ENCODE measurements around the gene PEX11G. TPM values are rescaled to one million over a fixed set of nuclear protein-coding genes. Genes with fewer than 3 reads are reported as not detected.

Gene PEX11G
- polyA plus RNA-seq, 1 experiment, result 3.8 TPM

GRCh38 chr19:7476241-7476640, 12.6 kb downstream of the PEX11G start:
- CTCF ChIA-PET, result no interaction called here
- DNase-seq (ENCODE audit: low read depth), result no peak
- TF ChIP-seq CTCF (IDR thresholded peaks at IDR 0.05; ENCODE audit: insufficient read depth, low read depth, low read length), result no peak
- POLR2A ChIA-PET, result no interaction called here
- H3K4me3 ChIP-seq (ENCODE audit: low read depth, low read length), result no peak overlapping the region
- peaks cover 3% of the 10 kb centered on the region; the same call in 1 of the 2 replicates for H3K36me3 ChIP-seq (ENCODE audit: control insufficient read depth, insufficient read depth, low read length)
- no peaks in the 10 kb centered on the region for H3K27me3 ChIP-seq (ENCODE audit: control insufficient read depth, insufficient read depth, low read length)

- POLR2A ChIA-PET, result no interaction called here
- DNase-seq (ENCODE audit: low read depth), result no peak
- CTCF ChIA-PET, result no interaction called here
- TF ChIP-seq CTCF (IDR thresholded peaks at IDR 0.05; ENCODE audit: insufficient read depth, low read depth, low read length), result no peak
- Histone ChIP-seq H3K4me3 (ENCODE audit: low read depth, low read length) (no peak overlapping the region), H3K36me3 (ENCODE audit: control insufficient read depth, insufficient read depth, low read length) (peaks cover 5% of the 10 kb centered on the region; the same call in 1 of the 2 replicates), H3K27me3 (ENCODE audit: control insufficient read depth, insufficient read depth, low read length) (no peaks in the 10 kb centered on the region)
These were observed 13.2 kb downstream of the PEX11G start for GRCh38 chr19:7475665-7476064.

- TF ChIP-seq CTCF (IDR thresholded peaks at IDR 0.05; ENCODE audit: insufficient read depth, low read depth, low read length), result no peak
- ChIA-PET CTCF (interaction anchor here (0.6 kb wide), 2 partner anchors 90 to 123 kb away, joined by 3 read pairs; partner anchors contain the start of gene ARHGEF18), POLR2A (no interaction called here)
These were observed 16.9 kb downstream of the PEX11G start for GRCh38 chr19:7471696-7472615.

GRCh38 chr19:7470540-7471305, 18.1 kb downstream of the PEX11G start:
- TF ChIP-seq CTCF (IDR thresholded peaks at IDR 0.05; ENCODE audit: insufficient read depth, low read depth, low read length), result no peak
- CTCF ChIA-PET, result no interaction called here
- Histone ChIP-seq H3K36me3 (ENCODE audit: control insufficient read depth, insufficient read depth, low read length) (peaks cover 28% of the 10 kb centered on the region), H3K27me3 (ENCODE audit: control insufficient read depth, insufficient read depth, low read length) (no peaks in the 10 kb centered on the region), H3K4me3 (ENCODE audit: low read depth, low read length) (no peak overlapping the region)
- DNase-seq (ENCODE audit: low read depth), result no peak
- POLR2A ChIA-PET, result no interaction called here

More at GRCh38 chr19:7471696-7472615, 16.9 kb downstream of the PEX11G start:
- H3K27me3 ChIP-seq (ENCODE audit: control insufficient read depth, insufficient read depth, low read length), result no peaks in the 10 kb centered on the region
- DNase-seq (ENCODE audit: low read depth), result no peak
- no peak overlapping the region for H3K4me3 ChIP-seq (ENCODE audit: low read depth, low read length)
- H3K36me3 ChIP-seq (ENCODE audit: control insufficient read depth, insufficient read depth, low read length), result peaks cover 25% of the 10 kb centered on the region

- Histone ChIP-seq H3K27me3 (ENCODE audit: control insufficient read depth, insufficient read depth, low read length) (no peaks in the 10 kb centered on the region), H3K36me3 (ENCODE audit: control insufficient read depth, insufficient read depth, low read length) (peaks cover 31% of the 10 kb centered on the region), H3K4me3 (ENCODE audit: low read depth, low read length) (no peak overlapping the region)
- ChIA-PET CTCF (interaction anchor here (0.8 kb wide), 1 partner anchor 474 kb away, joined by 3 read pairs; the partner anchor contains the start of gene TIMM44), POLR2A (no interaction called here)
- no peak for DNase-seq (ENCODE audit: low read depth)
- TF ChIP-seq CTCF (IDR thresholded peaks at IDR 0.05; ENCODE audit: insufficient read depth, low read depth, low read length), result no peak
These were observed 19.1 kb downstream of the PEX11G start for GRCh38 chr19:7469669-7470285.
